A549 (cell line): ENCODE results near the gene WWP2. TPM values are rescaled to one million over a fixed set of nuclear protein-coding genes. Genes with fewer than 3 reads are reported as not detected.

Source experiments
- ATAC-seq, 2 experiments: fragments of 200-7000 bp in 1 of 2; fragments of >200 bp in 1 of 2; cut with Nextera tagmentation in 1 of 2; cut with Tn5 transposase in 1 of 2; 3 replicates each; pipeline versions ENCODE4 v1.8.0 to v1.9.1; 2018 to 2020; ENCODE audit warnings: mild to moderate bottlenecking in 1 of 2, moderate library complexity in 1 of 2
- CTCF ChIA-PET: fragments of 300-600 bp; sonication (Branson Sonifier 250); formaldehyde crosslinking; extraction: SDS; loops from one replicate; lab custom pipeline; 2021; ENCODE audit warnings: antibody characterized with exemption, inconsistent platforms; lab: Yijun Ruan, JAX
- POLR2A ChIA-PET: fragments of 350-600 bp; formaldehyde crosslinking; extraction: SDS; loops from one replicate; lab custom pipeline; 2021; ENCODE audit warnings: antibody characterized with exemption, inconsistent platforms; lab: Yijun Ruan, JAX
- DNase-seq, 2 experiments: peaks; one replicate each; pipeline versions ENCODE4 v3.0.0 to v3.0.0-alpha.2; 2011 to 2016; ENCODE audit warnings: low read depth in 1 of 2, low spot score in 1 of 2
- FAIRE-seq: peaks from 2 replicates; lab custom pipeline; 2011; peaks lifted over from hg19 to GRCh38; lab: Jason Lieb, UNC
- H3K27ac ChIP-seq, 2 experiments: fragments of >200 bp; sonication (Bioruptor Twin); formaldehyde crosslinking; 3 replicates each; pipeline ENCODE4 v1.5.1; 2016 to 2017
- H3K4me1 ChIP-seq: fragments of >200 bp; sonication (Bioruptor Twin); formaldehyde crosslinking; 3 replicates; pipeline ENCODE4 v1.6.1; 2016
- H3K4me2 ChIP-seq: fragments of >200 bp; sonication (Bioruptor Twin); formaldehyde crosslinking; 3 replicates; pipeline ENCODE4 v1.6.1; 2016
- H3K4me3 ChIP-seq: fragments of >200 bp; sonication (Bioruptor Twin); formaldehyde crosslinking; 3 replicates; pipeline ENCODE4 v1.5.1; 2016
- H3K9me3 ChIP-seq: fragments of >200 bp; sonication (Bioruptor Twin); formaldehyde crosslinking; 3 replicates; pipeline ENCODE4 v1.6.1; 2016
- BCL3 ChIP-seq: fragments of >200 bp; sonication (Bioruptor Twin); formaldehyde crosslinking; IDR thresholded peaks from 3 replicates; pipeline ENCODE4 v1.6.1; 2016
- CBX2 ChIP-seq: fragments of 200-600 bp; sonication (generic); IDR thresholded peaks from 2 replicates; pipeline ENCODE4 v1.6.1; 2016; ENCODE audit warnings: low read depth, mild to moderate bottlenecking, borderline replicate concordance
- CBX8 ChIP-seq: fragments of 200-600 bp; sonication (generic); IDR thresholded peaks from 2 replicates; pipeline ENCODE4 v1.6.1; 2016
- CEBPB ChIP-seq, 2 experiments: fragments of >200 bp in 1 of 2; sonication (Bioruptor Twin) in 1 of 2; formaldehyde crosslinking in 1 of 2; IDR thresholded peaks; 2 replicates each; pipeline ENCODE4 v1.6.1; 2012 to 2016
- CHD2 ChIP-seq: fragments of 150-350 bp; IDR thresholded peaks from 2 replicates; pipeline ENCODE4 v1.6.1; 2014; ENCODE audit warnings: low read length; ENCODE audit not compliant: partially characterized antibody
- CHD4 ChIP-seq: fragments of 200-600 bp; sonication (generic); IDR thresholded peaks from 2 replicates; pipeline ENCODE4 v1.6.1; 2016; ENCODE audit warnings: antibody characterized with exemption, mild to moderate bottlenecking, borderline replicate concordance
- E2F6 ChIP-seq: IDR thresholded peaks from 2 replicates; pipeline ENCODE4 v1.6.1; 2012; ENCODE audit warnings: low read depth, borderline replicate concordance
- EHF ChIP-seq: fragments of 250-450 bp; sonication (Bioruptor Pico); IDR thresholded peaks from 2 replicates; pipeline ENCODE4 v1.5.0; 2020; ENCODE audit warnings: mild to moderate bottlenecking
- EHMT2 ChIP-seq: fragments of 200-600 bp; sonication (generic); IDR thresholded peaks from 2 replicates; pipeline ENCODE4 v1.6.1; 2016; ENCODE audit warnings: antibody characterized with exemption, low read depth, mild to moderate bottlenecking, moderate library complexity
- ELK1 ChIP-seq: fragments of 150-350 bp; IDR thresholded peaks from 2 replicates; pipeline ENCODE4 v1.6.1; 2014; ENCODE audit warnings: low read depth, mild to moderate bottlenecking, low read length
- EP300 ChIP-seq, 2 experiments: fragments of >200 bp; sonication (Bioruptor Twin); formaldehyde crosslinking; IDR thresholded peaks; 2 replicates in 1 of 2; 3 replicates in 1 of 2; pipeline ENCODE4 v1.6.1; 2016 to 2017
- ESRRA ChIP-seq: fragments of 150-350 bp; IDR thresholded peaks from 2 replicates; pipeline ENCODE4 v1.6.1; 2014; ENCODE audit warnings: mild to moderate bottlenecking, low read length, borderline replicate concordance
- FOSB ChIP-seq: fragments of 250-450 bp; sonication (Bioruptor Pico); IDR thresholded peaks from 2 replicates; pipeline ENCODE4 v1.5.0; 2020; ENCODE audit warnings: mild to moderate bottlenecking, moderate library complexity
- FOXS1 ChIP-seq: fragments of 250-450 bp; sonication (Bioruptor Pico); IDR thresholded peaks from 2 replicates; pipeline ENCODE4 v1.5.0; 2020; ENCODE audit warnings: mild to moderate bottlenecking, moderate library complexity
- HMGXB4 ChIP-seq: fragments of 250-450 bp; sonication (Bioruptor Pico); IDR thresholded peaks from 2 replicates; pipeline ENCODE4 v1.5.0; 2021; ENCODE audit warnings: mild to moderate bottlenecking, moderate library complexity, borderline replicate concordance
- HOXA7 ChIP-seq: fragments of 250-450 bp; sonication (Bioruptor Pico); IDR thresholded peaks from 2 replicates; pipeline ENCODE4 v1.5.0; 2020; ENCODE audit warnings: mild to moderate bottlenecking, moderate library complexity
- JUNB ChIP-seq: fragments of >200 bp; sonication (Bioruptor Twin); formaldehyde crosslinking; IDR thresholded peaks from 2 replicates; pipeline ENCODE4 v1.6.1; 2016
- KDM5A ChIP-seq: fragments of 200-600 bp; sonication (generic); IDR thresholded peaks from 2 replicates; pipeline ENCODE4 v1.6.1; 2016; ENCODE audit warnings: antibody characterized with exemption, mild to moderate bottlenecking
- MAFK ChIP-seq: fragments of 450-650 bp; IDR thresholded peaks from 2 replicates; pipeline ENCODE4 v1.6.1; 2014; ENCODE audit not compliant: partially characterized antibody
- MYC ChIP-seq: IDR thresholded peaks from 2 replicates; pipeline ENCODE4 v1.6.1; 2012; ENCODE audit warnings: mild to moderate bottlenecking, inconsistent platforms, low read length, improper control_type of control experiment, borderline replicate concordance
- NFE2L2 ChIP-seq: fragments of 150-350 bp; conservative IDR thresholded peaks from 2 replicates; pipeline ENCODE4 v1.6.1; 2014; ENCODE audit warnings: low read length
- NPAS2 ChIP-seq: fragments of 250-450 bp; sonication (Bioruptor Pico); IDR thresholded peaks from 2 replicates; pipeline ENCODE4 v1.8.0; 2022; ENCODE audit warnings: mild to moderate bottlenecking, moderate library complexity, borderline replicate concordance
- PBX3 ChIP-seq: IDR thresholded peaks from 2 replicates; pipeline ENCODE4 v1.6.1; 2012
- PHF8 ChIP-seq: fragments of 200-600 bp; sonication (generic); IDR thresholded peaks from 2 replicates; pipeline ENCODE4 v1.6.1; 2016; ENCODE audit warnings: low read depth, mild to moderate bottlenecking, antibody characterized with exemption, moderate library complexity, borderline replicate concordance
- POLR2A ChIP-seq: IDR thresholded peaks from 2 replicates; pipeline ENCODE4 v1.6.1; 2012; ENCODE audit warnings: mild to moderate bottlenecking, low read length
- RAD21 ChIP-seq, 2 experiments: fragments of >200 bp in 1 of 2; sonication (Bioruptor Twin) in 1 of 2; formaldehyde crosslinking in 1 of 2; IDR thresholded peaks in 1 of 2; conservative IDR thresholded peaks in 1 of 2; 2 replicates in 1 of 2; 3 replicates in 1 of 2; pipeline ENCODE4 v1.6.1; 2012 to 2018; ENCODE audit warnings: inconsistent platforms in 1 of 2
- SMC3 ChIP-seq: fragments of >200 bp; sonication (Bioruptor Twin); formaldehyde crosslinking; IDR thresholded peaks from 3 replicates; pipeline ENCODE4 v1.6.1; 2018; ENCODE audit warnings: inconsistent platforms
- TFCP2L1 ChIP-seq: fragments of 250-450 bp; sonication (Bioruptor Pico); IDR thresholded peaks from 2 replicates; pipeline ENCODE4 v1.5.0; 2021; ENCODE audit warnings: mild to moderate bottlenecking
- ZNF302 ChIP-seq: fragments of 250-450 bp; sonication (Bioruptor Pico); IDR thresholded peaks from 2 replicates; pipeline ENCODE4 v1.9.0; 2021; ENCODE audit warnings: inconsistent platforms, mild to moderate bottlenecking, moderate library complexity
- WGBS: methylation state at CpG from one replicate; pipeline ENCODE4 v1.1.6; 2017; ENCODE audit errors: missing lambda C conversion rate; 5-methylcytosine and 5-hydroxymethylcytosine counted together
- polyA plus RNA-seq, 4 experiments: library from polyadenylated mRNA; depleted of rRNA in 3 of 4; stranded (reverse); fragments of >200 nt; fragmentation: RNase III in 1 of 4; extraction: RNeasy Plus Mini Kit Qiagen cat#74134 plus additional on column Dnase treatment in 1 of 4; gene quantifications; 2 replicates in 3 of 4; 3 replicates in 1 of 4; pipeline ENCODE4 v1.2.3, GENCODE V29; 2011 to 2017

WWP2 gene
- polyA plus RNA-seq, 2 of the 4 experiments (the other 2 are of a cell fraction) = 16.1 to 16.2 TPM

GRCh38 chr16:69906838-69907401 lies 144.8 kb downstream of the WWP2 start:
- ChIA-PET POLR2A (no interaction called here), CTCF (interaction anchor here (0.9 to 4.9 kb wide), 8 partner anchors 11 to 111 kb away, joined by 3 to 19 read pairs (median 4); no protein-coding TSS in a partner anchor)
- H3K9me3 ChIP-seq = no peaks in the 10 kb centered on the region
- H3K4me2 ChIP-seq = no peak overlapping the region
- ATAC-seq (no peak), FAIRE-seq (no peak), DNase-seq (no peak)
- H3K4me1 ChIP-seq = peaks cover 3% of the 10 kb centered on the region; the same call in 1 of the 3 replicates
- WGBS = 93% methylated on average over 6 of the region's 6 CpGs
- TF ChIP-seq EHMT2 (no peak), CHD4 (no peak), MAFK (no peak), CEBPB (IDR thresholded peaks at IDR 0.05) (no peak), PBX3 (no peak), JUNB (no peak), CBX8 (no peak), PHF8 (no peak), NFE2L2 (no peak), EP300 (IDR thresholded peaks at IDR 0.05) (no peak), RAD21 (conservative IDR thresholded peaks at IDR 0.05 in 1 of 2, IDR thresholded peaks at IDR 0.05 in 1 of 2) (no peak), ESRRA (no peak), TFCP2L1 (CRISPR knock-in tag) (no peak), FOSB (CRISPR knock-in tag) (no peak), POLR2A (no peak), MYC (no peak), SMC3 (no peak), EHF (no peak)
- H3K27ac ChIP-seq = no peak overlapping the region
- no peak overlapping the region for H3K4me3 ChIP-seq

GRCh38 chr16:69909043-69909442 lies 146.9 kb downstream of the WWP2 start:
- 92% methylated on average over 8 of the region's 8 CpGs for WGBS
- CTCF ChIA-PET = interaction anchor here (0.6 to 4.8 kb wide), 3 partner anchors 13 to 112 kb away, joined by 3 to 19 read pairs (median 3); no protein-coding TSS in a partner anchor
- H3K9me3 ChIP-seq = no peaks in the 10 kb centered on the region
- no peak overlapping the region for H3K4me3 ChIP-seq
- POLR2A ChIA-PET = no interaction called here
- H3K27ac ChIP-seq = no peak overlapping the region
- ATAC-seq (no peak), DNase-seq (no peak), FAIRE-seq (no peak)
- TF ChIP-seq NPAS2 (no peak), E2F6 (no peak), CHD2 (no peak), CBX8 (no peak), ELK1 (no peak)
- peaks cover 3% of the 10 kb centered on the region; the same call in 1 of the 3 replicates for H3K4me1 ChIP-seq
- no peak overlapping the region for H3K4me2 ChIP-seq

- no peak for FAIRE-seq
- POLR2A ChIA-PET = no interaction called here
- peaks cover 3% of the 10 kb centered on the region; the same call in 1 of the 3 replicates for H3K4me1 ChIP-seq
- H3K9me3 ChIP-seq = no peaks in the 10 kb centered on the region
- DNase-seq = no peak
- no peak overlapping the region for H3K4me3 ChIP-seq
- WGBS = 85% methylated on average over 7 of the region's 7 CpGs
- no peak overlapping the region for H3K4me2 ChIP-seq
- CTCF ChIA-PET = interaction anchor here (0.6 to 4.8 kb wide), 3 partner anchors 20 to 343 kb away, joined by 3 to 19 read pairs (median 4); no protein-coding TSS in a partner anchor
- ATAC-seq = no peak
- no peak overlapping the region for H3K27ac ChIP-seq
- no peak for TF ChIP-seq FOXS1
- TF ChIP-seq NPAS2 = no peak
- TF ChIP-seq HMGXB4 = no peak
- no peak for TF ChIP-seq HOXA7 (CRISPR knock-in tag)
- no peak for TF ChIP-seq POLR2A
- TF ChIP-seq CHD4 = no peak
- no peak for TF ChIP-seq KDM5A
- TF ChIP-seq ZNF302 (CRISPR knock-in tag) = no peak
- no peak for TF ChIP-seq CBX2
- no peak for TF ChIP-seq SMC3
- no peak for TF ChIP-seq TFCP2L1 (CRISPR knock-in tag)
- no peak for TF ChIP-seq JUNB
- no peak for TF ChIP-seq BCL3
Observed at GRCh38 chr16:69909760-69910159, 147.6 kb downstream of the WWP2 start.
